ENCODE data around the gene ABCB7. TPM values are rescaled to one million over a fixed set of nuclear protein-coding genes. Genes with fewer than 3 reads are reported as not detected.

The ABCB7 gene
- 15.4 to 17.5 TPM (median 16.5 TPM) in 5 replicates for total RNA-seq (2022; extraction: Qiagen RNA extraction; ENCODE audit: low read depth)

GRCh38 chrX:75155827-75156525 lies at the start of gene ABCB7:
ABCB7 (minus strand) TSS chrX:75156283; CDS start chrX:75156272, 11 bp downstream.

Other genes starting within 250 kb of the ABCB7 start
- gene NEXMIF, start 230.8 kb downstream of the ABCB7 start, total RNA-seq (2022; extraction: Qiagen RNA extraction; ENCODE audit: low read depth) = 0.01 to 0.02 TPM in 2 of 5 replicates, not detected in the others
- 5.8 to 11.6 TPM (median 8.0 TPM) in 5 replicates for gene UPRT, start 117.8 kb upstream of the ABCB7 start, total RNA-seq (2022; extraction: Qiagen RNA extraction; ENCODE audit: low read depth)

Measured in A549 treated with ZK216348 at 1 μM for 4 hours (cell line).